ENCODE measurements around the gene STAB2. TPM values are rescaled to one million over a fixed set of nuclear protein-coding genes. Genes with fewer than 3 reads are reported as not detected.

The STAB2 gene
- total RNA-seq, 1 donor = not detected

GRCh38 chr12:103742349-103742932 lies 155.4 kb downstream of the STAB2 start:
- Histone ChIP-seq H2AFZ (ENCODE audit: low read length) (no peak overlapping the region), H3K27ac (ENCODE audit: low read depth, low read length) (no peak overlapping the region), H3K9me3 (ENCODE audit: low read depth, low read length) (no peaks in the 10 kb centered on the region), H3K79me2 (ENCODE audit: insufficient read depth, low read length) (no peaks in the 10 kb centered on the region), H3K4me2 (ENCODE audit: insufficient read depth, low read length) (no peak overlapping the region), H3K27me3 (ENCODE audit: insufficient read depth, low read length) (no peaks in the 10 kb centered on the region), H3K36me3 (ENCODE audit: insufficient read depth, low read length) (no peaks in the 10 kb centered on the region), H3K4me3 (ENCODE audit: insufficient read depth, low read length) (no peak overlapping the region), H4K20me1 (ENCODE audit: insufficient read depth, low read length) (no peaks in the 10 kb centered on the region), H3K4me1 (ENCODE audit: insufficient read depth, low read length) (no peaks in the 10 kb centered on the region)
- TF ChIP-seq CTCF (IDR thresholded peaks at IDR 0.05; ENCODE audit: extremely low read depth, low read depth, low read length) = no peak
- DNase-seq (ENCODE audit: insufficient read length, low spot score, missing footprints) = no peak

GRCh38 chr12:103743788-103744187 lies 156.7 kb downstream of the STAB2 start:
- no peak for TF ChIP-seq CTCF (IDR thresholded peaks at IDR 0.05; ENCODE audit: extremely low read depth, low read depth, low read length)
- H3K4me2 ChIP-seq (ENCODE audit: insufficient read depth, low read length) = no peak overlapping the region

DNA sequence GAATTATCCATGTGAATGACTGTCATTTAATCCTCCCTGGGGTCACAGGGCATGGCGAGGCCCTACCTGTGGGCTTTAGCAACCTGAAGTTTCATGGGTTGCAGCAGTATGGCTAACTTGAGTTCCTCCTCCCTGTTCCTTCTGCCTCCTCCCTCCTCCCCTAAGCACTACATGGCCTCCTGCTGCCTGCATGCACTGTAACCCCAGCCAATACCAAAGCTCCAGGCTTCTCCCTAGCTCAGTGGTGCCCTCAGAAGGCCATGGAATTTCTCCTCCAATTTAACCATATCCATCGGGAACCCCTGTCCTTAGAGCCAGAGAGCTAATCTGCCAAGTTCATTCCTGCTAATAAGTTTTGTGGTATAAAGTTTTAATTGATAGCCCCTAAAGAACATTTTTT lies 158.9 kb downstream of the STAB2 start:
- TF ChIP-seq CTCF (IDR thresholded peaks at IDR 0.05; ENCODE audit: extremely low read depth, low read depth, low read length) = no peak
- Histone ChIP-seq H3K4me1 (ENCODE audit: insufficient read depth, low read length) (no peaks in the 10 kb centered on the region), H4K20me1 (ENCODE audit: insufficient read depth, low read length) (no peaks in the 10 kb centered on the region), H3K4me2 (ENCODE audit: insufficient read depth, low read length) (no peak overlapping the region), H2AFZ (ENCODE audit: low read length) (no peak overlapping the region), H3K4me3 (ENCODE audit: insufficient read depth, low read length) (no peak overlapping the region), H3K9me3 (ENCODE audit: low read depth, low read length) (no peaks in the 10 kb centered on the region), H3K27me3 (ENCODE audit: insufficient read depth, low read length) (no peaks in the 10 kb centered on the region), H3K36me3 (ENCODE audit: insufficient read depth, low read length) (no peaks in the 10 kb centered on the region), H3K79me2 (ENCODE audit: insufficient read depth, low read length) (no peaks in the 10 kb centered on the region), H3K27ac (ENCODE audit: low read depth, low read length) (no peak overlapping the region)
- DNase-seq (ENCODE audit: insufficient read length, low spot score, missing footprints) = no peak

More at GRCh38 chr12:103743788-103744187, 156.7 kb downstream of the STAB2 start:
- H3K27ac ChIP-seq (ENCODE audit: low read depth, low read length) = no peak overlapping the region
- H3K27me3 ChIP-seq (ENCODE audit: insufficient read depth, low read length) = no peaks in the 10 kb centered on the region
- no peaks in the 10 kb centered on the region for H3K4me1 ChIP-seq (ENCODE audit: insufficient read depth, low read length)
- no peak overlapping the region for H2AFZ ChIP-seq (ENCODE audit: low read length)
- no peak for DNase-seq (ENCODE audit: insufficient read length, low spot score, missing footprints)
- no peaks in the 10 kb centered on the region for H3K36me3 ChIP-seq (ENCODE audit: insufficient read depth, low read length)
- no peaks in the 10 kb centered on the region for H4K20me1 ChIP-seq (ENCODE audit: insufficient read depth, low read length)
- no peak overlapping the region for H3K4me3 ChIP-seq (ENCODE audit: insufficient read depth, low read length)
- H3K79me2 ChIP-seq (ENCODE audit: insufficient read depth, low read length) = no peaks in the 10 kb centered on the region
- no peaks in the 10 kb centered on the region for H3K9me3 ChIP-seq (ENCODE audit: low read depth, low read length)

- Histone ChIP-seq H3K79me2 (ENCODE audit: insufficient read depth, low read length) (no peaks in the 10 kb centered on the region), H3K27ac (ENCODE audit: low read depth, low read length) (no peak overlapping the region), H3K9me3 (ENCODE audit: low read depth, low read length) (no peaks in the 10 kb centered on the region), H3K27me3 (ENCODE audit: insufficient read depth, low read length) (no peaks in the 10 kb centered on the region), H2AFZ (ENCODE audit: low read length) (no peak overlapping the region), H3K4me3 (ENCODE audit: insufficient read depth, low read length) (no peak overlapping the region), H3K4me1 (ENCODE audit: insufficient read depth, low read length) (no peaks in the 10 kb centered on the region), H3K36me3 (ENCODE audit: insufficient read depth, low read length) (no peaks in the 10 kb centered on the region), H3K4me2 (ENCODE audit: insufficient read depth, low read length) (no peak overlapping the region), H4K20me1 (ENCODE audit: insufficient read depth, low read length) (no peaks in the 10 kb centered on the region)
- no peak for DNase-seq (ENCODE audit: insufficient read length, low spot score, missing footprints)
- no peak for TF ChIP-seq CTCF (IDR thresholded peaks at IDR 0.05; ENCODE audit: extremely low read depth, low read depth, low read length)
Observed at GRCh38 chr12:103748002-103748401, 160.9 kb downstream of the STAB2 start.
